Mesothelial cell of epicardium (in vitro differentiated cells): Measurements from ENCODE around the gene TESMIN. TPM values are rescaled to one million over a fixed set of nuclear protein-coding genes. Genes with fewer than 3 reads are reported as not detected.

Source experiments
- DNase-seq, 2 experiments: peaks; one replicate each; pipeline ENCODE4 v3.0.0; 2021; ENCODE audit warnings: low spot score in 2 of 2; ENCODE audit not compliant: unreplicated experiment in 2 of 2
- H3K27ac Mint-ChIP-seq: 2 replicates; pipeline ENCODE4 v1.8.0; 2021; ENCODE audit warnings: mixed read lengths
- H3K27me3 Mint-ChIP-seq: 2 replicates; pipeline ENCODE4 v1.8.0; 2021; ENCODE audit warnings: low read depth, mixed read lengths
- H3K36me3 Mint-ChIP-seq: 2 replicates; pipeline ENCODE4 v1.8.0; 2021; ENCODE audit warnings: mixed read lengths
- H3K4me1 Mint-ChIP-seq: 2 replicates; pipeline ENCODE4 v1.8.0; 2021; ENCODE audit warnings: mixed read lengths
- H3K4me3 Mint-ChIP-seq: 2 replicates; pipeline ENCODE4 v1.8.0; 2021; ENCODE audit warnings: mild to moderate bottlenecking, moderate library complexity, mixed read lengths
- H3K9me3 Mint-ChIP-seq: 2 replicates; pipeline ENCODE4 v1.8.0; 2021; ENCODE audit warnings: mixed read lengths
- total RNA-seq: library from RNA; stranded (reverse); gene quantifications from 3 replicates; pipeline ENCODE4 v1.2.1, GENCODE V29; 2021
- TF ChIP-seq, protein P1 (sequence below): fragments of 200-600 bp; sonication (generic); IDR thresholded peaks from one replicate; pipeline ENCODE4 v1.5.0; 2021; ENCODE audit warnings: antibody characterized with exemption; ENCODE audit not compliant: unreplicated experiment

Gene TESMIN
- total RNA-seq, 1 donor from 2014 or later: 16.0 TPM

GRCh38 chr11:68722143-68722542 lies 29.2 kb downstream of the TESMIN start:
- Mint-ChIP-seq H3K9me3 (peaks cover 25% of the 10 kb centered on the region), H3K27me3 (no peaks in the 10 kb centered on the region)

GRCh38 chr11:68721075-68721474 lies 30.2 kb downstream of the TESMIN start:
- Mint-ChIP-seq H3K4me3 (no peak overlapping the region), H3K27me3 (no peaks in the 10 kb centered on the region), H3K27ac (no peak overlapping the region), H3K9me3 (peaks cover 25% of the 10 kb centered on the region), H3K4me1 (no peaks in the 10 kb centered on the region), H3K36me3 (peaks cover 10% of the 10 kb centered on the region)
- TF ChIP-seq, protein P1, sequence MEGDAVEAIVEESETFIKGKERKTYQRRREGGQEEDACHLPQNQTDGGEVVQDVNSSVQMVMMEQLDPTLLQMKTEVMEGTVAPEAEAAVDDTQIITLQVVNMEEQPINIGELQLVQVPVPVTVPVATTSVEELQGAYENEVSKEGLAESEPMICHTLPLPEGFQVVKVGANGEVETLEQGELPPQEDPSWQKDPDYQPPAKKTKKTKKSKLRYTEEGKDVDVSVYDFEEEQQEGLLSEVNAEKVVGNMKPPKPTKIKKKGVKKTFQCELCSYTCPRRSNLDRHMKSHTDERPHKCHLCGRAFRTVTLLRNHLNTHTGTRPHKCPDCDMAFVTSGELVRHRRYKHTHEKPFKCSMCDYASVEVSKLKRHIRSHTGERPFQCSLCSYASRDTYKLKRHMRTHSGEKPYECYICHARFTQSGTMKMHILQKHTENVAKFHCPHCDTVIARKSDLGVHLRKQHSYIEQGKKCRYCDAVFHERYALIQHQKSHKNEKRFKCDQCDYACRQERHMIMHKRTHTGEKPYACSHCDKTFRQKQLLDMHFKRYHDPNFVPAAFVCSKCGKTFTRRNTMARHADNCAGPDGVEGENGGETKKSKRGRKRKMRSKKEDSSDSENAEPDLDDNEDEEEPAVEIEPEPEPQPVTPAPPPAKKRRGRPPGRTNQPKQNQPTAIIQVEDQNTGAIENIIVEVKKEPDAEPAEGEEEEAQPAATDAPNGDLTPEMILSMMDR: no peak
- no peak for DNase-seq

More at GRCh38 chr11:68722143-68722542, 29.2 kb downstream of the TESMIN start:
- TF ChIP-seq, protein P1: no peak
- no peak overlapping the region for H3K27ac Mint-ChIP-seq
- no peak overlapping the region for H3K4me3 Mint-ChIP-seq
- H3K4me1 Mint-ChIP-seq: no peaks in the 10 kb centered on the region
- H3K36me3 Mint-ChIP-seq: peaks cover 10% of the 10 kb centered on the region
- DNase-seq: no peak

DNA sequence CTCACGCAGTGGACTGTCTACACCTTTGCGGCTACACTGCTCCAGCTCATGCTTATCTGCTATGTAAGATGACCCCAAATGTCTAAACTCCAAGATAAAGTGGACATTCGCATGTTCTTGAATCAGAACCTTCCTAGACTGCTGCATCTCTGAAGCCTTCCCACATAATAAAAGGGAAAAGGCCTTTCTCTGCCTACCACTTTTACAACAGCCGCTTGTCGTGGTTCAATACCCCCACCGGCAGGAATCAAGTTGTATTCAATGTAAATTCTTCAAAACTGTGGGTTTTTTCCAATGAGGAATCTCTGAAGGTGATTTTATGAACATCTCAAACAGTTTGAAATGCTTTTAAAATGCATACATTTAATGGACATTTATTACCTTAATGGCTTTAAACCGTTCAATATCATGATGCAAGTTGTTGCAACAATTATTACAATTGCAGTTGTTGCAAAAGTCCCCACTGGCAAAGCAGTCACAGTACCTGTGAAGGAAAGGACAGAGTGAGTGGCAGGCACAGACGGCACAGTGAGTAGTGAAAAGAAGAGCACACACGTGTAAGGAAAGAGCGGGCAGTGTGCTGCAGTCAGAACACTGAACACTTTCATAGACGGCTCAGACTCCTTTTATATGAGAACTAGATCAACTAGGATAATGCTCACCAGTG lies 35.7 kb downstream of the TESMIN start:
- Mint-ChIP-seq H3K36me3 (peaks cover 10% of the 10 kb centered on the region), H3K9me3 (peaks cover 20% of the 10 kb centered on the region), H3K4me3 (no peak overlapping the region), H3K27ac (no peak overlapping the region), H3K4me1 (no peaks in the 10 kb centered on the region), H3K27me3 (peaks cover 4% of the 10 kb centered on the region)
- TF ChIP-seq, protein P1: no peak
- DNase-seq: no peak

DNA sequence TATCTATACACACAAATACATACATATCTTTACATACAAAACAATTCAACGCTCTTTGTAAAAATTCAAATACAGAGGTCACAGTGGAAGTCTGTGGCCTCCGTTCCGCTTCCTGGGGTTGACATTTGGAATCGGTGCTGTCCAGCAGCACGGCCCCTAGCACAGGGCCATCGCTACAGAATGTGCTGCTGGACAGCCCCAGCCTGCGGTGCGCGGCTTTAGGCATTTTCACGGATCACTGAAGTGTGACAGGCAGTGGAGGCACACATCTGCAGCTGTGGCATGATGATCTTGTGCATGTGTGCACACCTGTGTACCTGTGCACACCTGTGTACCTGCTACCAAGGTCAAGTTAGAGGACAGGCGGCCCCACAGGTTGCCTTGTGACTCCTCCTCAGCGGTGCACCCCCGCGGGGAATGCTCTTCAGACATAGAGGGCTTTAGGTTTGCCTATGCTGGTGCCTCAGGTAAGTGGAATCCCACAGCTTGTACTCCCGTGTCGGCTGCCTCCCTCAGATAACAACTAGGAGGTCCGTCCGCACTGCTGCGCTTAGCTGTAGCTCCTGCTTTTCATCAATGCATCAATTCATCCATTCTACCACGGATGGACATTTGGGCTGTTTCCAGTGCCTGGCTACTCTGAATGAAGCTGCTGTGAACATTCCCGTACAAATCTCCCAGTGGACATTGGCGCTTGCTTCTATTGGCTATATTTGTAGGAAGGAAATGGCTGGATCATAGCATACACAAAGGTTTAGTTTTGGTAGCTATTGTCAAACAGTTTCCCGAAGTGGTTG lies 37.1 kb downstream of the TESMIN start:
- H3K36me3 Mint-ChIP-seq: peaks cover 4% of the 10 kb centered on the region
- DNase-seq: no peak
- TF ChIP-seq, protein P1: no peak
- peaks cover 4% of the 10 kb centered on the region for H3K27me3 Mint-ChIP-seq
- H3K4me1 Mint-ChIP-seq: peaks cover 2% of the 10 kb centered on the region
- H3K27ac Mint-ChIP-seq: no peak overlapping the region
- H3K4me3 Mint-ChIP-seq: no peak overlapping the region
- peaks cover 6% of the 10 kb centered on the region for H3K9me3 Mint-ChIP-seq

DNA sequence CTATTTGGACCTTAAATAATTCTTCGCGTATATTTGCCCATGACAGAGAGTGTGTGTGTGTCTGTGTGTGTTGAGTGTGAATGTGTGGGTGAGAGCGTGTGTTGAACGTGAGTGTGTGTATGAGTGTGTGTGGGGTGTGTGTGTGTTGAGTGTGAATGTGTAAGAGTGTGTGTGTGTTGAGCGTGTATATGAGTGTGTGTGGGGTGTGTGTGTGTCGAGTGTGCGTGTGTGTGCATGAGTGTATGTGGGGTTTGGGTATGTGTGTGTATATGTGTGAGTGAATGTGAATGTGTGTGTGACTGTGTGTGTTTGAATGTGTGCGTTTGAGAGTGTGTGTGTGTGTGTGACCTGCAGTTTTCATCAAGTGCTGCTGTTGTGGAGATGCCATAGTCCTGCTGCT lies 40.2 kb downstream of the TESMIN start:
- Mint-ChIP-seq H3K27ac (no peak overlapping the region), H3K9me3 (no peaks in the 10 kb centered on the region), H3K4me3 (no peak overlapping the region), H3K4me1 (peaks cover 13% of the 10 kb centered on the region), H3K36me3 (no peaks in the 10 kb centered on the region), H3K27me3 (peaks cover 4% of the 10 kb centered on the region)
- TF ChIP-seq, protein P1: no peak
- DNase-seq: no peak
